ENCODE measurements around the gene APBA3. TPM values are rescaled to one million over a fixed set of nuclear protein-coding genes. Genes with fewer than 3 reads are reported as not detected.

APBA3 gene
- total RNA-seq, 1 experiment from 2014 or later, result 34.0 TPM

GRCh38 chr19:3745363-3746045, 16.0 kb downstream of the APBA3 start:
- Histone ChIP-seq H3K9me3 (ENCODE audit: control insufficient read depth, insufficient read depth, low read depth, low read length) (no peaks in the 10 kb centered on the region), H3K36me3 (ENCODE audit: control insufficient read depth, insufficient read depth, low read length) (no peaks in the 10 kb centered on the region), H3K27ac (ENCODE audit: low read length) (no peak overlapping the region), H3K27me3 (ENCODE audit: control insufficient read depth, insufficient read depth, low read length) (no peaks in the 10 kb centered on the region), H3K4me3 (ENCODE audit: low read depth in 2 of 2, low read length in 2 of 2) (no peak overlapping the region), H3K4me1 (ENCODE audit: control insufficient read depth, insufficient read depth, low read length) (no peaks in the 10 kb centered on the region)
- DNase-seq (ENCODE audit: low read depth, low spot score) (no peak), ATAC-seq (no peak)
- ChIA-PET CTCF (no interaction called here), POLR2A (no interaction called here)
- TF ChIP-seq SIN3A (IDR thresholded peaks at IDR 0.05; ENCODE audit: borderline replicate concordance, insufficient read depth, low read depth, low read length) (no peak), POLR2AphosphoS5 (IDR thresholded peaks at IDR 0.05; ENCODE audit: low read depth, low read length) (no peak), CTCF (IDR thresholded peaks at IDR 0.05) (no peak), REST (IDR thresholded peaks at IDR 0.05; ENCODE audit: insufficient read depth in 1 of 2, low read depth in 2 of 2, low read length in 1 of 2) (no peak), TCF7L2 (IDR thresholded peaks at IDR 0.05; ENCODE audit: low read depth, low read length) (no peak)
- in situ Hi-C loops (cut with HindIII; ENCODE audit: low pct_unique_long_range_greater_than_20kb, low sequenced_read_pairs) (no loop called here), intact Hi-C loops (cut with micrococcal nuclease; ENCODE audit: unreplicated experiment) (no loop called here)
- no TSS peak for BruUV-seq (replicated peaks)

GRCh38 chr19:3743486-3743885, 18.0 kb downstream of the APBA3 start:
- TF ChIP-seq CTCF (IDR thresholded peaks at IDR 0.05) (no peak), SIN3A (IDR thresholded peaks at IDR 0.05; ENCODE audit: borderline replicate concordance, insufficient read depth, low read depth, low read length) (no peak), REST (IDR thresholded peaks at IDR 0.05; ENCODE audit: insufficient read depth in 1 of 2, low read depth in 2 of 2, low read length in 1 of 2) (no peak), POLR2AphosphoS5 (IDR thresholded peaks at IDR 0.05; ENCODE audit: low read depth, low read length) (no peak)
- CTCF ChIA-PET, result no interaction called here
- ATAC-seq (peak; percentile 79), DNase-seq (ENCODE audit: low read depth, low spot score) (no peak)
- H3K27ac ChIP-seq (ENCODE audit: low read length), result no peak overlapping the region
- H3K4me1 ChIP-seq (ENCODE audit: control insufficient read depth, insufficient read depth, low read length), result no peaks in the 10 kb centered on the region
- no peaks in the 10 kb centered on the region for H3K9me3 ChIP-seq (ENCODE audit: control insufficient read depth, insufficient read depth, low read depth, low read length)
- no peaks in the 10 kb centered on the region for H3K36me3 ChIP-seq (ENCODE audit: control insufficient read depth, insufficient read depth, low read length)
- in situ Hi-C loops (cut with HindIII; ENCODE audit: low pct_unique_long_range_greater_than_20kb, low sequenced_read_pairs) (no loop called here), intact Hi-C loops (cut with micrococcal nuclease; ENCODE audit: unreplicated experiment) (no loop called here)
- no peak overlapping the region for H3K4me3 ChIP-seq (ENCODE audit: low read depth in 2 of 2, low read length in 2 of 2)
- no TSS peak for BruUV-seq (replicated peaks)
- POLR2A ChIA-PET, result interaction anchor here (0.6 kb wide), 1 partner anchor 168 kb away, joined by 7 read pairs; no protein-coding TSS in a partner anchor
- no peaks in the 10 kb centered on the region for H3K27me3 ChIP-seq (ENCODE audit: control insufficient read depth, insufficient read depth, low read length)

All from Panc1 (cell line).